Measurements from ENCODE around the gene INHBC.

- TF ChIP-seq CTCF (IDR thresholded peaks at IDR 0.05; ENCODE audit: insufficient read depth, low read length, poor library complexity, severe bottlenecking) (no peak), EZH2phosphoT487 (conservative IDR thresholded peaks at IDR 0.05; ENCODE audit: low read length) (no peak)
Observed at GRCh38 chr12:57476993-57477709, 42.6 kb downstream of the INHBC start.

Measured in SU-DHL-6 (cell line).